IMR-90 (cell line): ENCODE data around the gene RNF144A.

Source experiments
- BHLHE40 ChIP-seq: fragments of 150-350 bp; IDR thresholded peaks from 2 replicates; pipeline ENCODE4 v1.6.1; 2016; ENCODE audit warnings: mild to moderate bottlenecking, low read depth, low read length
- CTCF ChIP-seq: conservative IDR thresholded peaks from 2 replicates; pipeline ENCODE4 v1.5.1; 2012; ENCODE audit warnings: mild to moderate bottlenecking, low read depth, low read length, improper control_type of control experiment
- MXI1 ChIP-seq: IDR thresholded peaks from 2 replicates; pipeline ENCODE4 v1.6.1; 2012; ENCODE audit warnings: low read depth, mild to moderate bottlenecking, low read length, moderate library complexity, borderline replicate concordance
- POLR2A ChIP-seq: IDR thresholded peaks from 2 replicates; pipeline ENCODE4 v1.6.1; 2012; ENCODE audit warnings: mild to moderate bottlenecking, low read depth, low read length
- RCOR1 ChIP-seq: IDR thresholded peaks from 2 replicates; pipeline ENCODE4 v1.6.1; 2012; ENCODE audit warnings: mild to moderate bottlenecking, low read length, improper control_type of control experiment; ENCODE audit not compliant: insufficient replicate concordance

- TF ChIP-seq CTCF: no peak
- no peak for TF ChIP-seq POLR2A
- TF ChIP-seq BHLHE40: no peak
- no peak for TF ChIP-seq RCOR1
- no peak for TF ChIP-seq MXI1
These were observed 77.4 kb downstream of the RNF144A start for GRCh38 chr2:6994536-6995128.
